Right lobe of liver (tissue), 4 donors: ENCODE results near the gene LYRM7.

Experiments
- CTCF ChIP-seq, 4 donors: fragments of 200-600 bp in 3 of 4; fragments of 450-650 bp in 1 of 4; IDR thresholded peaks; one replicate each; pipeline versions ENCODE4 v1.5.1 to v1.8.0; 2016 to 2022; ENCODE audit warnings: antibody characterized with exemption in 4 of 4, mild to moderate bottlenecking in 2 of 4
- POLR2A ChIP-seq: fragments of 450-650 bp; IDR thresholded peaks from one replicate; pipeline ENCODE4 v1.6.1; 2017; ENCODE audit warnings: antibody characterized with exemption, mild to moderate bottlenecking
- donor health status: DM: no; HTN: no; CAD: no.
- donor health status: DM: no; HTN: no; CAD: no.
- donor health status: DM: no; HTN: yes; CAD: no.

- TF ChIP-seq POLR2A (no peak), CTCF (IDR thresholded peaks at IDR 0.05) (no peak)
Observed at GRCh38 chr5:131150408-131150807, 20.3 kb upstream of the LYRM7 start.
